ENCODE measurements around the gene MICA.
"Not testable (repeated sequence)": the region's sequence is repeated elsewhere in the genome, so short reads cannot be mapped to it uniquely, and the experiment has no call there.

The MICA gene

GRCh38 chr6:31446481-31446880, 43.1 kb downstream of the MICA start:
- peak; percentile 38 for DNase-seq (ENCODE audit: low read depth, low spot score)
- no peak overlapping the region for H3K4me3 ChIP-seq (ENCODE audit: low read depth, low read length)
- ChIA-PET POLR2A (interaction anchor here (0.5 kb wide), 1 partner anchor 254 kb away, joined by 4 read pairs; no protein-coding TSS in a partner anchor), CTCF (interaction anchor here (1.0 to 1.5 kb wide), 3 partner anchors 45 to 49 kb away, joined by 3 to 8 read pairs (median 3); no protein-coding TSS in a partner anchor)
- no peak for TF ChIP-seq CTCF (IDR thresholded peaks at IDR 0.05; ENCODE audit: insufficient read depth, low read length, missing control alignments)

GRCh38 chr6:31446999-31447789, 43.8 kb downstream of the MICA start:
- H3K4me3 ChIP-seq (ENCODE audit: low read depth, low read length); POLR2A ChIA-PET; DNase-seq (ENCODE audit: low read depth, low spot score): not testable (repeated sequence)
- CTCF ChIA-PET: interaction anchor here (1.0 to 1.5 kb wide), 3 partner anchors 46 to 50 kb away, joined by 3 to 8 read pairs (median 3); no protein-coding TSS in a partner anchor

- CTCF ChIA-PET: interaction anchor here (3.1 kb wide), 1 partner anchor 53 kb away, joined by 13 read pairs; no protein-coding TSS in a partner anchor
- H3K4me3 ChIP-seq (ENCODE audit: low read depth, low read length): no peak overlapping the region
- POLR2A ChIA-PET: no interaction called here
- no peak for TF ChIP-seq CTCF (IDR thresholded peaks at IDR 0.05; ENCODE audit: insufficient read depth, low read length, missing control alignments)
- DNase-seq (ENCODE audit: low read depth, low spot score): no peak
Measured at GRCh38 chr6:31450751-31451150, 47.4 kb downstream of the MICA start.

GRCh38 chr6:31452859-31453258, 49.5 kb downstream of the MICA start:
- CTCF ChIA-PET: interaction anchor here (0.6 to 1.5 kb wide), 3 partner anchors 8 to 17 kb away, joined by 3 to 7 read pairs (median 3); no protein-coding TSS in a partner anchor
- POLR2A ChIA-PET: no interaction called here
- no peak for DNase-seq (ENCODE audit: low read depth, low spot score)
- no peak for TF ChIP-seq CTCF (IDR thresholded peaks at IDR 0.05; ENCODE audit: insufficient read depth, low read length, missing control alignments)
- H3K4me3 ChIP-seq (ENCODE audit: low read depth, low read length): no peak overlapping the region

- POLR2A ChIA-PET: no interaction called here
Measured at GRCh38 chr6:31453259-31453658, 49.9 kb downstream of the MICA start.

GRCh38 chr6:31459864-31460263, 56.5 kb downstream of the MICA start:
- H3K4me3 ChIP-seq (ENCODE audit: low read depth, low read length); CTCF ChIA-PET; POLR2A ChIA-PET; DNase-seq (ENCODE audit: low read depth, low spot score): not testable (repeated sequence)

More at GRCh38 chr6:31453259-31453658, 49.9 kb downstream of the MICA start:
- CTCF ChIA-PET: interaction anchor here (1.0 kb wide), 1 partner anchor 17 kb away, joined by 3 read pairs; no protein-coding TSS in a partner anchor
- no peak for TF ChIP-seq CTCF (IDR thresholded peaks at IDR 0.05; ENCODE audit: insufficient read depth, low read length, missing control alignments)
- no peak overlapping the region for H3K4me3 ChIP-seq (ENCODE audit: low read depth, low read length)
- DNase-seq (ENCODE audit: low read depth, low spot score): no peak

GRCh38 chr6:31460361-31461025, 57.1 kb downstream of the MICA start:
- DNase-seq (ENCODE audit: low read depth, low spot score): no peak
- H3K4me3 ChIP-seq (ENCODE audit: low read depth, low read length): no peak overlapping the region
- TF ChIP-seq CTCF (IDR thresholded peaks at IDR 0.05; ENCODE audit: insufficient read depth, low read length, missing control alignments): no peak
- POLR2A ChIA-PET: no interaction called here
- CTCF ChIA-PET: interaction anchor here (1.0 to 1.3 kb wide), 2 partner anchors 8 to 18 kb away, joined by 3 to 4 read pairs; no protein-coding TSS in a partner anchor
